K562 (cell line): ENCODE measurements around the gene SMAD4. TPM values are rescaled to one million over a fixed set of nuclear protein-coding genes. Genes with fewer than 3 reads are reported as not detected.

Experiments used
- ATAC-seq: fragments of 200-7000 bp; cut with Tn5 transposase; 3 replicates; pipeline ENCODE4 v1.9.1; 2020; ENCODE audit warnings: moderate library complexity
- BruUV-seq: library from RNA; stranded (reverse); fragments of 400-500 nt; replicated peaks from 2 replicates; lab custom pipeline; 2021; lab: Mats Ljungman, UMichigan
- CTCF ChIA-PET: fragments of 300-600 bp; formaldehyde crosslinking; extraction: SDS; loops from one replicate; lab custom pipeline; 2021; ENCODE audit warnings: low intra/inter-chr PET ratio; lab: Yijun Ruan, JAX
- POLR2A ChIA-PET: fragments of 300-600, 350-650 bp; sonication (Branson Sonifier 250); formaldehyde crosslinking; extraction: SDS; loops from one replicate; lab custom pipeline; 2021; ENCODE audit warnings: antibody characterized with exemption, inconsistent platforms; lab: Yijun Ruan, JAX
- DNase-seq, 4 experiments: peaks; one replicate each; pipeline versions ENCODE4 v3.0.0 to v3.0.0-alpha.2; 2011 to 2018; ENCODE audit warnings: low spot score in 3 of 4, mixed read lengths in 3 of 4; ENCODE audit errors: extremely low read depth in 1 of 4
- FAIRE-seq: peaks from 2 replicates; lab custom pipeline; 2011; peaks lifted over from hg19 to GRCh38; lab: Jason Lieb, UNC
- H2AFZ ChIP-seq: 2 replicates; pipeline ENCODE4 v1.6.0; 2011; ENCODE audit warnings: low read depth, low read length, control low read depth, inconsistent platforms
- H3K27ac ChIP-seq: fragments of 200-600 bp; 3 replicates; pipeline ENCODE4 v1.8.0; 2011; ENCODE audit warnings: low read depth, mild to moderate bottlenecking, control low read depth, inconsistent platforms, low read length, moderate library complexity, mixed read lengths; ENCODE audit errors: extremely low read depth
- H3K27me3 ChIP-seq, 2 experiments: fragments of 300-600 bp in 1 of 2; 2 replicates in 1 of 2; 3 replicates in 1 of 2; pipeline versions ENCODE4 v1.6.0 to v1.8.0; 2011; ENCODE audit warnings: inconsistent platforms in 2 of 2, low read length in 2 of 2, mild to moderate bottlenecking in 1 of 2, mixed read lengths in 1 of 2, moderate library complexity in 1 of 2; ENCODE audit not compliant: control insufficient read depth in 2 of 2, insufficient read depth in 2 of 2
- H3K36me3 ChIP-seq: fragments of 300-600 bp; 3 replicates; pipeline ENCODE4 v1.8.0; 2011; ENCODE audit warnings: mild to moderate bottlenecking, low read length, inconsistent platforms; ENCODE audit not compliant: control insufficient read depth, insufficient read depth
- H3K4me1 ChIP-seq, 2 experiments: fragments of 200-600 bp in 1 of 2; replicated peaks in 1 of 2; 2 replicates in 1 of 2; 3 replicates in 1 of 2; pipeline versions ENCODE4 v1.5.1 to v1.8.0; 2011; ENCODE audit warnings: inconsistent platforms in 2 of 2, low read length in 2 of 2, mild to moderate bottlenecking in 1 of 2, mixed read lengths in 1 of 2, moderate library complexity in 1 of 2; ENCODE audit not compliant: control insufficient read depth in 2 of 2, insufficient read depth in 2 of 2
- H3K4me2 ChIP-seq: 2 replicates; pipeline ENCODE4 v1.6.1; 2011; ENCODE audit warnings: low read length, control low read depth, inconsistent platforms, mixed read lengths; ENCODE audit not compliant: insufficient read depth
- H3K4me3 ChIP-seq: fragments of 200-600 bp; sonication (generic), shearing (Covaris generic); 2 replicates; pipeline ENCODE4 v1.5.1; 2016; ENCODE audit warnings: control low read depth, inconsistent platforms
- H3K79me2 ChIP-seq: fragments of 200-600 bp; 3 replicates; pipeline ENCODE4 v1.8.0; 2011; ENCODE audit warnings: low read length, inconsistent platforms; ENCODE audit not compliant: control insufficient read depth, insufficient read depth
- H3K9ac ChIP-seq, 2 experiments: 2 replicates each; pipeline versions ENCODE4 v1.6.0 to v1.6.1; 2011; ENCODE audit warnings: low read depth in 2 of 2, low read length in 2 of 2, control low read depth in 1 of 2, inconsistent platforms in 1 of 2, mild to moderate bottlenecking in 1 of 2, mixed read lengths in 1 of 2; ENCODE audit not compliant: insufficient read depth in 1 of 2
- H3K9me1 ChIP-seq: one replicate; pipeline ENCODE4 v1.6.0; 2011; ENCODE audit warnings: inconsistent platforms, mild to moderate bottlenecking, low read length, moderate library complexity; ENCODE audit not compliant: control insufficient read depth, insufficient read depth
- H3K9me3 ChIP-seq: replicated peaks from 2 replicates; pipeline ENCODE4 v1.5.1; 2011; ENCODE audit warnings: low read depth, low read length, inconsistent platforms; ENCODE audit not compliant: control insufficient read depth, insufficient read depth
- H4K20me1 ChIP-seq: replicated peaks from 2 replicates; pipeline ENCODE4 v1.6.1; 2011; ENCODE audit warnings: low read length, inconsistent platforms, mixed read lengths; ENCODE audit not compliant: control insufficient read depth, insufficient read depth
- CUX1 ChIP-seq: fragments of 200-800 bp; sonication (Bioruptor generic); IDR thresholded peaks from 2 replicates; pipeline ENCODE4 v1.6.1; 2016; ENCODE audit warnings: missing genetic modification characterization, missing compliant biosample characterization
- POU5F1 ChIP-seq: fragments of 150-350 bp; IDR thresholded peaks from 2 replicates; pipeline ENCODE4 v1.6.1; 2014; ENCODE audit warnings: borderline replicate concordance, low read length, low read depth, mild to moderate bottlenecking; ENCODE audit not compliant: partially characterized antibody
- PRPF4 ChIP-seq: fragments of 200-400 bp; formaldehyde crosslinking; IDR thresholded peaks from one replicate; pipeline ENCODE4 v1.6.1; 2017; ENCODE audit warnings: low read length, low read depth, mild to moderate bottlenecking; ENCODE audit not compliant: insufficient read depth, poor library complexity, severe bottlenecking
- RBM15 ChIP-seq: fragments of 200-400 bp; formaldehyde crosslinking; IDR thresholded peaks from 2 replicates; pipeline ENCODE4 v1.6.1; 2018; ENCODE audit warnings: mild to moderate bottlenecking, low read length, moderate library complexity; ENCODE audit not compliant: insufficient read depth
- SETDB1 ChIP-seq: IDR thresholded peaks from one replicate; pipeline ENCODE4 v1.6.1; 2012; ENCODE audit warnings: low read length, control low read depth, inconsistent platforms
- SUPT5H ChIP-seq: fragments of 450-650 bp; IDR thresholded peaks from 2 replicates; pipeline ENCODE4 v1.6.1; 2016
- TFE3 ChIP-seq: fragments of 450-650 bp; formaldehyde crosslinking; IDR thresholded peaks from 2 replicates; pipeline ENCODE4 v1.4.0; 2020; ENCODE audit warnings: mild to moderate bottlenecking, mixed read lengths
- TRIM25 ChIP-seq: fragments of 450-650 bp; IDR thresholded peaks from 2 replicates; pipeline ENCODE4 v1.7.0; 2016; ENCODE audit warnings: borderline replicate concordance
- WGBS: fragments of 100-300 bp; shearing (Covaris generic); methylation state at CpG from one replicate; pipeline ENCODE4 v1.1.6; 2016; ENCODE audit warnings: low coverage, mixed read lengths; ENCODE audit not compliant: insufficient coverage; ENCODE audit errors: missing lambda C conversion rate; 5-methylcytosine and 5-hydroxymethylcytosine counted together
- in situ Hi-C: fragments of 300-500 bp; cut with MboI; formaldehyde crosslinking; loops from 4 replicates; pipeline ENCODE4 v1.15.0; 2018; ENCODE audit warnings: inconsistent platforms, mixed read lengths
- intact Hi-C: fragments of 100-400 bp; cut with micrococcal nuclease; formaldehyde crosslinking; loops from 2 replicates; pipeline ENCODE4 v1.14.2; 2022
- polyA plus RNA-seq, 8 experiments: library from polyadenylated mRNA; depleted of rRNA in 4 of 8; stranded (reverse) in 5 of 8; unstranded in 3 of 8; fragments of >200 nt; fragmentation: Nextera tagmentation in 2 of 8; fragmentation: Illumina TruSeq in 1 of 8; extraction: Ambion mirVana in 2 of 8; extraction: Trizol in 1 of 8; gene quantifications; 2 replicates each; pipeline versions ENCODE4 v1.2.1 to v1.2.3, GENCODE V29; 2011 to 2014; ENCODE audit warnings: inconsistent platforms in 1 of 8, missing spikeins in 1 of 8
- total RNA-seq, 7 experiments: library from RNA; depleted of rRNA in 6 of 7; stranded (reverse); fragments of >200 nt in 6 of 7; fragmentation: Illumina TruSeq in 2 of 7; extraction: Trizol in 2 of 7; gene quantifications; 2 replicates each; pipeline versions ENCODE4 v1.2.1 to v1.2.3, GENCODE V29; 2011 to 2021; ENCODE audit warnings: low replicate concordance in 1 of 7

Gene SMAD4
- total and polyA plus RNA-seq, 9 of the 15 experiments (the other 6 are each of a cell fraction or from before 2014, with no cell fraction given), result 5.7 to 55.0 (median 39.4) TPM

GRCh38 chr18:51064256-51064655 is 34.2 kb downstream of the SMAD4 start (continued):
- no peak for TF ChIP-seq CUX1 (CRISPR knock-in tag)
- no peak for TF ChIP-seq PRPF4
- TF ChIP-seq SUPT5H, result no peak
- no peak for TF ChIP-seq RBM15

GRCh38 chr18:51066273-51066672 is 36.3 kb downstream of the SMAD4 start:
- no TSS peak for BruUV-seq
- POLR2A ChIA-PET, result no interaction called here
- TF ChIP-seq TRIM25, result no peak
- peak; percentile 21; the same call in 1 of the 2 replicates for TF ChIP-seq TFE3 (CRISPR knock-in tag)
- no peak for TF ChIP-seq POU5F1
- no peak for TF ChIP-seq SETDB1
- peaks cover 55% of the 10 kb centered on the region for H3K36me3 ChIP-seq
- intact Hi-C loops (no loop called here), in situ Hi-C loops (no loop called here)
- no peak overlapping the region for H3K4me3 ChIP-seq
- H3K27me3 ChIP-seq, result no peaks in the 10 kb centered on the region
- CTCF ChIA-PET, result no interaction called here
- no peak overlapping the region for H3K27ac ChIP-seq
- WGBS, result 93% methylated on average over 3 of the region's 4 CpGs
- DNase-seq, result no peak
- no peaks in the 10 kb centered on the region for H3K79me2 ChIP-seq
- no peak overlapping the region for H3K4me2 ChIP-seq
- no peak overlapping the region for H3K9ac ChIP-seq
- no peaks in the 10 kb centered on the region for H3K9me1 ChIP-seq
- no peaks in the 10 kb centered on the region for H3K4me1 ChIP-seq
- no peak for FAIRE-seq
- no peaks in the 10 kb centered on the region for H3K9me3 ChIP-seq
- H4K20me1 ChIP-seq, result no peaks in the 10 kb centered on the region
- ATAC-seq, result no peak
- H2AFZ ChIP-seq, result no peak overlapping the region
